Measurements from ENCODE around the gene UGT1A9.
"Not testable (repeated sequence)": the region's sequence is repeated elsewhere in the genome, so short reads cannot be mapped to it uniquely, and the experiment has no call there.

UGT1A9 gene

DNA sequence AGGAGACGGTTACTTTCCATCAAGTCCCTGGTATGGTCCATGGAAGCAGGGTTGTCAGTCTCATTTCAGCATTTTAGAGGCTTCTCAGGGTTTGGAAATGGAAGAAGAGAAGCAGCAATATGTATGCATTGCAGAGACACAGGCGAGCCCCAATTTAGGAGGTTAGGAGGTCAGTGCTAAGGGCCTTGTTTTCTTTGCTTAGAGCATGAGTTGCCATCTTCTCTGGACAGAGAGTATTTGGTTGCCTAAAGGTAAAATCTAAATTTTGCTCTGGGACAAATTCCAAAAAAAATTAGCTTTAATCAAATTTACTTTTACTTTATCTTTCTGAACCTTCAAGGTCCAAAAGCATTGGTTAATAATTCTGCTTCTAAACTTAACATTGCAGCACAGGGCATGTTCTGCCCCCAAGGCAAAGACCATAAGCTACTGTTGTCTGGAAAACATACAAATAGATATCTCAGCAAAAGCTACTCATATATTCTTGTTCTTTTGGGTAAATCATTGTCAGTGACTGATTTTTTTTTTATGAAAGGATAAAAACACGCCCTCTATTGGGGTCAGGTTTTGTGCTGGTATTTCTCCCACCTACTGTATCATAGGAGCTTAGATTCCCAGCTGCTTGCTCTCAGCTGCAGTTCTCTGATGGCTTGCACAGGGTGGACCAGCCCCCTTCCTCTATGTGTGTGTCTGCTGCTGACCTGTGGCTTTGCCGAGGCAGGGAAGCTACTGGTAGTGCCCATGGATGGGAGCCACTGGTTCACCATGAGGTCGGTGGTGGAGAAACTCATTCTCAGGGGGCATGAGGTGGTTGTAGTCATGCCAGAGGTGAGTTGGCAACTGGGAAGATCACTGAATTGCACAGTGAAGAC is at the start of gene UGT1A9:
TSS of gene UGT1A9 (plus strand) at position 609 of the 872 bp plus-strand sequence. CDS start at position 646, 37 bp downstream.
- no peak for DNase-seq (ENCODE audit: low read depth in 2 of 2)

DNA sequence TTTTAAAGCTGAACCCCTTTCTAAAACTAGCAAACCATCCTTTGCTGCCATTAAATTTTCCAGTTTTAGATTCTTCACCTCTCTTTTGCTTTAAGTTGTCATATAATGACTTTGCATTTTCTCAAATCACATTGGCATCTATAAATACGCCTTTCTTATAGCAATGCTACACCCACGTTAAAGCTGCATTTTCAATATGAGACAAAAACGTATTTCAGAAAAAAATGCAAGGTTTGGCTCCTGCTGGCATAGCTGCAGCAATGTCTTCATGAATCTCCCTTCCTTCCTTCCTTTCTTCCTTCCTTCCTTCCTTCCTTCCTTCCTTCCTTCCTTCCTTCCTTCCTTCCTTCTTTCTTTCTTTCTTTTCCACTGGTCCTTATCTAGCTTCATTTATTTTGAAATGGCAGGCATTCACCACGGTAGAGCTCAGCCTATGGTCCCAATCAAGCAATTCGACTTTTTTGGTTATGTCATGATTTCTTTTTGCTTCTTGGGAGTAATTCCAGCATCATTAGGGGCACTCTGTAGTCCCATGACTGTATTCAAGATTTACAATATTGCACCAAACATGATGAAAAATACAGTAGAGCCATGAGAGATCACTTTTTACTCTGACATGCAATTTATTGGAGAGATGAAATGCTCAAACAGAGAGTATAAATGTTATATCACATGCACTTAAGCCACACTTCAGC is 44.2 kb upstream of the UGT1A9 start:
- no peak for DNase-seq (ENCODE audit: low read depth in 2 of 2)

DNA sequence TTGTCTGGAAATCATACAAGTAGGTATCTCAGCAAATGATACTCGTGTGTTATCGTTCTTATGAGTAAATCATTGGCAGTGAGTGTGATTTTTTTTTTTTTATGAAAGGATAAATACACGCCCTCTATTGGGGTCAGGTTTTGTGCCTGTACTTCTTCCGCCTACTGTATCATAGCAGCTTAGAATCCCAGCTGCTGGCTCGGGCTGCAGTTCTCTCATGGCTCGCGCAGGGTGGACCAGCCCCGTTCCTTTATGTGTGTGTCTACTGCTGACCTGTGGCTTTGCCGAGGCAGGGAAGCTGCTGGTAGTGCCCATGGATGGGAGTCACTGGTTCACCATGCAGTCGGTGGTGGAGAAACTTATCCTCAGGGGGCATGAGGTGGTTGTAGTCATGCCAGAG is 35.4 kb upstream of the UGT1A9 start, which contains the start of gene UGT1A10:
TSS of gene UGT1A10 (plus strand) at position 143 of the 400 bp plus-strand sequence. CDS start at position 218, 75 bp downstream.
- DNase-seq (ENCODE audit: low read depth in 2 of 2) = not testable (repeated sequence)

DNA sequence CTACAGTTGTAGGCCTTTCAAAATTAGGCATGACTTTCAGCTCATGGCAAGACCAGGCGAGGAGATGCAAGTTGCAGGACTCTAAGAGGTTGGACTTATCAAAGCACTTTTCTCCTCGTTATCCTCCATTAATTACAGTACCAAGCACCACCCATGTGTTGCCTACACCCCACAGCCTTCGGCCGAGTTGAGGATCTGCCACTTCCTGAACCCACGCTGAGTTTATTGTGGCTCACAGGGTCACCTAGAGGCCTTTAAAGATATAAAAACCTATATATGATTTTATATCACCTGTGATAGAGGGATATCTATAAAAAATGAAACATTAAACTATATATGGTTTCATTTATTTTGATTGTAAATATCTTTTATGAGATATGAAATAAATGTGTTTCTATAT is 32.9 kb upstream of the UGT1A9 start:
- DNase-seq (ENCODE audit: low read depth in 2 of 2) = no peak

DNA sequence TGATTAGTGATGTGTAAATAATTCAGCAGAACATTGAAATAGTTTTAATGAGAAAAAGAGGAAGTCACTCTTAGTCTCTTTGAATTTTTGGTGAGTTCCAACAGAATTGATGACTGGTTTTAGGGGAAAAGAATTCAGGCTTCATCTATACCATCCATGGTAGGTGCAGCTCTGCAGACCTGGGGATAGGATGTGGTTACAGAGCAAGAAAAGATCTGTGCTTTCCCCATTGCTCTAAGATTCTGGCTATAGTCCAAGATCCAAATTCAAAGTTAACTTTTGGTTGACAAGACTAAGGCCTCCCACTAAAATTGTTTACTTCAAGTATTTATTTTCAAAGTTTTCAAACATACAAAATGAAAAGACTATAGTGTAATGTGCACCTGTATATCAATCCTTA is 31.8 kb upstream of the UGT1A9 start:
- no peak for DNase-seq (ENCODE audit: low read depth in 2 of 2)

DNA sequence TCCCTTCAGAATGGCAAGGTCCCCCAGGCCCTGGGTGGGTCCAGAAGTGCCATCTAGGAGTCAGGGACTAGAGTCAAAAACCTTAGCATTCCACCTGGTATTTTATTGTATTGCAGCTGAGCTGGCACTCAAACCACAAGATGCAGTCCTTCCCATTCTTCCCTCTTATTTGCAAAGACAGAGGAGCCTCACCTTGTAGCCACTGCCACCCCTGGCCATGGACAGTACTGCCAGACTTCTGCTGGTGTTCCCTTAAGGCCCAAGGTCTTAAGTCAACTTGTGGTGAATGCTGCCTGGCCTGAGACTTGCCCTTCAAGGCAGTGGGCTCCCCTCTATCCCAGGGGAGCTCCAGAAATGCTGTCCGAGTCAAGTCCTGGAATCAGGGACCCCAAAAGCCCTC is 28.6 kb upstream of the UGT1A9 start:
- no peak for DNase-seq (ENCODE audit: low read depth in 2 of 2)

DNA sequence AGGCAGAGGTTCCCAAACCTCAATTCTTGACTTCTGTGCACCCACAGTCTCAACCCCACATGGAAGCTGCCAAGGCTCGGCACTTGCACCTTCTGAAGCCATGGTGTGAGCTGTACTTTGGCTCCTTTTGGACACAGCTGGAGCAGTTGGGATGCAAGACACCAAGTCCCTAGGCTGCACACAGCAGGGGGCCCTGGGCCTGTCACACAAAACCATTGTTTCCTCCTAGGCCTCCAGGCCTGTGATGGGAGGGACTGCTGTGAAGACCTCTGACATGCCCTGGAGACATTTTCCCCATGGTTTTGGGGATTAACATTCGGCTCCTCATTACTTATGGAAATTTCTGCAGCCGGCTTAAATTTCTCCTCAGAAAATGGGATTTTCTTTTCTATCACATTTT is 25.7 kb upstream of the UGT1A9 start:
- DNase-seq (ENCODE audit: low read depth in 2 of 2) = not testable (repeated sequence)

DNA sequence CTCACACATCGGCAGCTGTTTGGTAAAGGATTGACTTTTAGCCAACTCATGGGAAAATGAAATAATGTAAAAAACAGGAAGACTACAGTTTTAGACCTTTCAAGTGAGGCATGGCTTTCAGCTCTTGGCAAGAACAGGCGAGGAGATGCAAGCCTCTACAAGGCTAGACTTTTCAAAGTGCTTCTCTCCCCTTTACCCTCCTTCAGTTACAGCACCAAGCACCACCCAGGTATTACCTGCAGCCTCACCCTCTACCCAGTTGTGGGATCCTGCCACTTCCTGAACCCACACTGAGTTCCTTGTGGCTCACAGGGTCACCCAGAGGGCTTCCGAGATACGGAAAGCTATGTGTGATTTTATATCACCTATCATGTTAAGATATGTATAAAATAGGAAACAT is 20.7 kb upstream of the UGT1A9 start:
- no peak for DNase-seq (ENCODE audit: low read depth in 2 of 2)

DNA sequence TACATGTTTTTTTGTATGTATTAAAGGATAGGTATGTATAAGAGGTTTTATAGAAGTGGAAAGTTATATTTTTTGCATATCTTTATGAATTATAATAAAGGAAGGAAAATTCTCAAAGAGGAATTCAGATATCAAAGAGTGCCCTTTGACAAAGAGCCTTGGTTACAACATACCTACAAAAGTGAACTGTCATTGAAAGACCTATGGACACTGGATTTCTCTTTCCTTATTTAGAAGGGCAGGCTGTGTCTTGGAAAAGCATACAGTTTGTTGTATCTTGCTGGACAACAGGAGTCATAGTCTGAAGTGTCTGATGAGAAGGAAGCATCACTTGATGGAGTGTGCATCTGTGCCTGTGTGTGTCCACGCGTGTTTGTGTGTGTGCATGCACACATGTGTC is 20.3 kb upstream of the UGT1A9 start:
- no peak for DNase-seq (ENCODE audit: low read depth in 2 of 2)

DNA sequence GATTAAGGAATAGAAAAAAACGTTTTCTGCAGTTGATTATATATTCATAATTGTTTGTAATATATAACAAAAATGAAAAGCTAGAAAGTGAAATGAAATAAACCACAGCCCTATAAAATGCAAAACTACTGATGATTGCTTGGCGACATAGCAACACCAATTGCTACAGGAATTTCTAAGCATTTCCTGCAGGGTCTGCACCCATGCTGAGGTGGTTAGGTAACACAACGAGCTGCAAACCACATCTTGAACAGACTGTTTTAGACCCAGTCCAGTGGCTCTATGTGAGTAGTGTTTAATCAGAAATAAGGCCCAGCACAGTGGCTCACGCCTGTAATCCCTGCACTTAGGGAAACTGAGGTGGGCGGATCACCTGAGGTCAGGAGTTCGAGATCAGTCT is 17.2 kb upstream of the UGT1A9 start:
- no peak for DNase-seq (ENCODE audit: low read depth in 2 of 2)

DNA sequence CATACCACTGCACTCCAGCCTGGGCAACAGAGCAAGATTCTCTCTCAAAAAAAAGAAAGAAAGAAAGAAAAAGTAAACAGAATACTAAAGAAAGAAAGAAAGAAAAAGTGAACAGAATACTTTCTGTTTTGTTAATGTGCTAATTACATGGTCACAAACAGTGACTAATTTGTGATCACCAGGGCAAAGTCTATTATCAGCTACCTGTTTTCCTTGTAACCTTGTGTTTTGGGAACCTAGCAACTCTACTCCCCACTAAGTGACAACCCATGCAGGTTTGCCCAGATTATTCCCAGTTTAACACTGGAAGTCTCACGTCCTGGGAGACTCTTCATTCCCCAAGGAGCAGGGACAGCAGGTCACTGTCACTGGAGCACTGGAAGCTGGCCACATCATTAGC is 16.7 kb upstream of the UGT1A9 start:
- no peak for DNase-seq (ENCODE audit: low read depth in 2 of 2)

DNA sequence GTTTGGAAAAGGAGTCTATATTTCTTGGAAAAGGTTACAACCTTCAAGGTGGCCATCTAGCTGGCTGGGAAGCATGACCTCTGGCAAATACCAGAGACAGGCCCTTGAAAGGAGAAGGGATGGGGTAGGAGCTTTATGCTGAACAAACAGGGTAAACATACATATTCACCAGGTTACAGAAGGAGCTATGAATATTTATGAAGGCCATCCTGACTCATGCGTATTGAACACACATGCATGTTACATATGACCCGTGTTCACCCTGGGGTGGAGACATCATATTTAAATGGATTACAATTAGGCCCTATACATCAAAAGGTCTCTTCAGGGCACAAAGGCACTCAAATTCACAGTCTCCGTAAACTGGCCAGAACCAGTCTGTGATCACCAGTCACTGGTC is 15.8 kb upstream of the UGT1A9 start:
- DNase-seq (ENCODE audit: low read depth in 2 of 2) = not testable (repeated sequence)

DNA sequence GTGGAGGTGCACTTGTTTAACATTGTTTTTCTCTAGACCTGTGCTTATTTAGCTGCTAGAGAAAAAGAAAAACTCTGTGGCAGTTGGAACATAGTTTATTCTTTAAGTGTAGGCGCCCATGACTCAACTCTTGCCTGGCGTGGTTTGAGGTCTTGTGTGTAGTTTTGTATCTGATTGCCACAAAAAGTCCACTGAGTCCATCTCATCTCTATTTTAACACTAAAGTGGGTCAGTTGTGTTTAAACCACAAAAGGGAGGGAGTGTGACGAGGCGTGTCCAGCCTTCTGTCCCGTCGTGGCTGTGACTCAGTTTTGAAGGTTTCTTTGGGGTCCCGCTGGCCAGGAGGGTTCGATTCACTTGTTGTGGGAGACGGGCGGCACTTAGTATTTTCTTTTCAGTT is 15.3 kb upstream of the UGT1A9 start:
- no peak for DNase-seq (ENCODE audit: low read depth in 2 of 2)

DNA sequence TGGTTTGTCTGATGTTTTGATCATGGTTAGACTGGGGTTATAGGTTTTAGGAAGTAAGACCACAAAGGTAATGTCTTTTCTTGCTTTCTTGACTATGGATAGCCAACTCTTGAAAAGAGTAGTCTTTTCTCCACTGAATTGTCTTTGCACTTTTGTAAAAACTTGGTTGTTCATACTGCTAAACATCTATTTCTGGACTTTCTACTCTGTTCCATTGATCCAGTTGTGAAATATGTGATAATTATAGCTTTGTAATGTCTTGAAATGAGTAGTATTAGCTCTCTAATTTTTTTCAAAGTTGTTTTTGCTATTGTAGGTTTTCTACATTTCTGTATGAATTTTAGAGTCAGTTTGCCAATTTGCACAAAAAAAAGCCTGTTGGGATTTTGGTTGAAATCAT is 13.1 kb upstream of the UGT1A9 start:
- no peak for DNase-seq (ENCODE audit: low read depth in 2 of 2)

DNA sequence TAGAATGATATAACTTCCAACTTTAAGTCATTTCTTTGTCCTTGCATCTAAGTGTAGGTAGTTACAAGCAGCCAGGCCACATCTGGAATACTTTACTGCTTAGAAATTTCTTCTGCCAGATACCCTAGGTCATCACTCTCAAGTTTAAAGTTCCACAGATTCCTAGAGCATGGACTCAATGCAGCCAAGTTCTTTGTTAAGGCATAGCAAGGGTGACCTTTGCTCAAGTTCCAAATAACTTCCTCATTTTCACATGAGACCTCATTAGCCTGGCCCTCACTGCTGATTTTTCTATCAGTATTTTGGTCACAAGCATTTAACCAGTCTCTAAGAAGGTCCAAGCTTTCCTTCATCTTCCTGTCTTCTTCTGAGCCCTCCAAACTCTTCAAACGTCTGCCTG is 7.8 kb upstream of the UGT1A9 start:
- DNase-seq (ENCODE audit: low read depth in 2 of 2) = no peak

DNA sequence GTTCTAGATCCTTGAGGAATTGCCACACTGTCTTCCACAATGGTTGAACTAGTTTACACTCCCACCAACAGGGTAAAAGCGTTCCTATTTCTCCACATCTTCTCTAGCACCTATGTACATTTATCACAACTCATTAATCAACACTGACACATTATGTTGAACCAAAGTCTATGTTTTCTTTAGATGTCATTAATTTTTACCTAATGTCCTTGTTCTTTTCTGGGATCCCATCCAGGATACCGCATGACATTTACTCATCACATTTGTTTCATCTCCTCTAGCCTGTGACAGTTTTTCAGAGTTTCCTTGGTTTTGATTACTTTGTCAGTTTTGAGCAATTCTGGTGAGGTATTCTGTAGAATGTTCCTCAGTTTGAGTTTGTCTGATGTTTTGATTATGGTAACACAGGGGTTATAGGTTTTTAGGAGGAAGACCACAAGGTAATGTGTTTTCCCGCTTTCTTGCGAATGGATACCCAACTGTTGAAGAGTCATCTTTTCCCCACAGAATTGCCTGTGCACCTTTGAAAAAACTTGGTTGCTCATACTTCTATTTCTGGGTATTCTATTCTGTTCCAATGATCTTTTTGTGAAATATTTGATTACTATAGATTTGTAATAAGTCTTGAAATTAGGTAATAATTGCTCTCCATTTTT is 3.0 kb upstream of the UGT1A9 start:
- no peak for DNase-seq (ENCODE audit: low read depth in 2 of 2)

DNA sequence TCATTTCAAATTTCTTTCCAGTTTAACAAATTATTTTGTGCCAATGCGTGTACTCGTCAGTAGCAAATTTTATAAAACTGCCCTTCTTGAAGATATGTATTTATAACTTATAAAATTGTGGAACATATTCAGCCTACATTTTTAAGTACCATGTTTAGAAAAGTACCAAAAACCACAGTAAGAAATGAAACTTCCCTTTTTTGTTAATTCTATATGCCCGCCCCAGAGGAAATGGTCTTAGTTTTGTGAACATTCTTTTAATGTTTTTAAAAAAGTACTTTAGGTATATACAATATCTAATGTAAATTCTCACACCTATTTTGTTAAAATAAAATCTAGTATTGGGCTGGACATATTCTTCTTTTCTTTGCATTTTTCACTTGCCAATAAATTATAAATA is 1.2 kb downstream of the UGT1A9 start:
- DNase-seq (ENCODE audit: low read depth in 2 of 2) = no peak

DNA sequence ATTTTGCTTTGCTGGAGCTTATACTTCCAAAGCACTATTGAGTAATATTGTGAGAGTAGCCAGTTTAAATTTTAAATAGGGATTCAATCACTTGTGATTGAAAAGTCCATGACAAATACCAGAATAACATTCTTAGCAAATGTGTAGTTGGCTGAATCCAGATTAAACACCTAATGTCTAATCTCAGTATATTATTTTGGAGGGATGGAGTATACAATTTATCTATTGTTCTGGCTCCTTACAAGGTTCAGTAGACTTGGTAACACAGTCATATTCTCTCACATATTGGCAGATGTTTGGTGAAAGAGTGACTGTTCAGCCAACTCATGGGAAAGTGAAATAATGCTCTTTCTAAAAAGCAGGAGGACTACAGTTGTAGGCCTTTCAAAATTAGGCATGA is 2.2 kb downstream of the UGT1A9 start:
- DNase-seq (ENCODE audit: low read depth in 2 of 2) = no peak

DNA sequence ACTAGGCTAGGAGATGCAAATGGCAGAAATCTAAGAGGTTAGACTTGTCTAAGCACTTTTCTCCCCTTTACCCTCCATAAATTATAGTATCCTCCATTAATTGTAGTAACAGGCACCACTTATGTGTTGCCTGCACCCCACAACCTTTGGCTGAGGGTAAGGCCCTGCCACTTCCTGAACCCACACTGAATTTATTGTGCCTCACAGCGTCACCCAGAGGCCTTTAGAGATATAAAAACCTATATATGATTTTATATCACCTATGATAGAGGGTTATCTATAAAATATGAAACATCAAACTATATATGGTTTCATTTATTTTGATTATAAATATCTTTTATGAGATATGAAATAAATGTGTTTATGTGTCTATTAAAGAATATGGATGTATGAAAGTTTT is 2.6 kb downstream of the UGT1A9 start:
- DNase-seq (ENCODE audit: low read depth in 2 of 2) = no peak

DNA sequence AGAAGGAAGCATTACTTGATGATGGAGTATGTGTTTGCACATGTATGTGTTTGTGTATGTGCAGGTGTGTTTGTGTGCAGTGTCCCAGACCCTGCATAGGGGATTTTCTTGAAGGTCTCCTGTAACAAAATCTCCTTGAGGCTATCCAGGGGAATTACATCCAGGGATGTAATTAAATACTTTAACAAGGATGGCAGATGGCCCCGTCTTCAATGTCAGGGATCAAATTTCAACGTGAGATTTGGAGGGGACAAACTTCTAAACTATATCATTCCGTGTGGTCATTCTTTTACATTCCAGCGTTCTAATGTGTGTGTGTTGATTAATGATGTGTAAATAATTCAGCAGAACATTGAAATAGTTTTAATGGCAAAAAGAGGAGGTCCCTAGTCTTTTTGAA is 3.3 kb downstream of the UGT1A9 start:
- no peak for DNase-seq (ENCODE audit: low read depth in 2 of 2)

DNA sequence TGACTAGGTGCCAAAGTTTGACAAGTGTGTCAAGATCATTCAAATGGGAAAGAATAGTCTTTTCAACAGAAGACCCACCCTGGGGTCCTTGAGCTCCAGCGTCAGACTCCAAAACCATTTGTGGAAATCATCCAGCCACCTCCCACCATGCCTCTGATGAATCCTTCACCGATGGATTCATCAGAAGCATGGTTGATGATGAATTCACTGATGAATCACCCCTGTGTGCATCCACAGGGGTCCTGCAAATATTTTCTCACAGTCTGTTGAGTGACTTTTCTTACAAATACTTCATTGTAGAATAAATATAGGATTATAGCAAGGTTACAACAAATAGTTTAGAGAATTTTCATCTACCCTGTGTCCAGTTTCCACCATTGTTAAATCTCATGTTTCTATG is 4.3 kb downstream of the UGT1A9 start:
- no peak for DNase-seq (ENCODE audit: low read depth in 2 of 2)

DNA sequence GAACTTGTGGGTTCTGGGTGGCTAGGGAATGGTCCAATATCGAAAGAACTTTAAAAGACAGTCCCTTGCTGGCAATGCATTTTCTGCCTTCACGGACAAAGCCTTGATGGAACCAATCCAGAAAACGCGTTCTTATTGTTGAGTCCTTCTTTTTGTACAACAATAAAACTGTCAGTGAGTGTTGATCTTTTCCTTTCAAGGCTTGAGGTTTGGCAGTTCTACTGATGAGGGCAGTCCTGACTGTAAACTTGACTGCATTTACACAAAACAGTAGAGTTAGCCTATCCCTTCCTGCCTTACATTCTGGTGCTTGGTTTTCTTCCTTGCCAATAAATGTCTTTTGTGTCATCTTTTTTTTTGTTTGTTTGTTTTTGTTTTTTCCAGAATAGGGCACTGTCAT is 7.5 kb downstream of the UGT1A9 start:
- DNase-seq (ENCODE audit: low read depth in 2 of 2) = no peak

Data from stimulated activated CD4-positive, alpha-beta T cell treated with anti-CD3 and anti-CD28 coated beads, Interleukin-1b, Interleukin-23, amount 100 ng/mL, for 1 hour (primary cell).